ENCODE measurements around the gene MYBBP1A.

Gene MYBBP1A

GRCh38 chr17:4520060-4520893 lies 34.9 kb downstream of the MYBBP1A start:
- DNase-seq (ENCODE audit: low spot score): no peak

GRCh38 chr17:4519361-4519788 lies 35.8 kb downstream of the MYBBP1A start:
- DNase-seq (ENCODE audit: low spot score): peak; percentile 42

GRCh38 chr17:4518901-4519300 lies 36.3 kb downstream of the MYBBP1A start:
- no peak for DNase-seq (ENCODE audit: low spot score)

- no peak for DNase-seq (ENCODE audit: low spot score)
Observed at GRCh38 chr17:4516735-4517134, 38.4 kb downstream of the MYBBP1A start.

GRCh38 chr17:4515501-4515900 lies 39.7 kb downstream of the MYBBP1A start:
- no peak for DNase-seq (ENCODE audit: low spot score)

GRCh38 chr17:4514779-4515178 lies 40.4 kb downstream of the MYBBP1A start:
- no peak for DNase-seq (ENCODE audit: low spot score)

GRCh38 chr17:4514206-4514605 lies 41.0 kb downstream of the MYBBP1A start:
- DNase-seq (ENCODE audit: low spot score): peak; percentile 74

- no peak for DNase-seq (ENCODE audit: low spot score)
Observed at GRCh38 chr17:4513113-4514032, 41.8 kb downstream of the MYBBP1A start.

- DNase-seq (ENCODE audit: low spot score): no peak
Observed at GRCh38 chr17:4512156-4513112, 42.8 kb downstream of the MYBBP1A start.

- no peak for DNase-seq (ENCODE audit: low spot score)
Observed at GRCh38 chr17:4511199-4511932, 43.8 kb downstream of the MYBBP1A start.

- no peak for DNase-seq (ENCODE audit: low spot score)
Observed at GRCh38 chr17:4510618-4510941, 44.6 kb downstream of the MYBBP1A start.

GRCh38 chr17:4509923-4510617 lies 45.1 kb downstream of the MYBBP1A start:
- DNase-seq (ENCODE audit: low spot score): no peak

GRCh38 chr17:4509401-4509800 lies 45.8 kb downstream of the MYBBP1A start:
- no peak for DNase-seq (ENCODE audit: low spot score)

GRCh38 chr17:4508207-4508606 lies 47.0 kb downstream of the MYBBP1A start:
- DNase-seq (ENCODE audit: low spot score): no peak

GRCh38 chr17:4507361-4508111 lies 47.6 kb downstream of the MYBBP1A start:
- DNase-seq (ENCODE audit: low spot score): no peak

- no peak for DNase-seq (ENCODE audit: low spot score)
Observed at GRCh38 chr17:4506892-4507291, 48.3 kb downstream of the MYBBP1A start.

GRCh38 chr17:4506175-4506813 lies 48.9 kb downstream of the MYBBP1A start:
- DNase-seq (ENCODE audit: low spot score): no peak

GRCh38 chr17:4505187-4505586 lies 50.0 kb downstream of the MYBBP1A start:
- no peak for DNase-seq (ENCODE audit: low spot score)

GRCh38 chr17:4504188-4504587 lies 51.0 kb downstream of the MYBBP1A start:
- no peak for DNase-seq (ENCODE audit: low spot score)

Measured in iPS-NIHi11 (cell line).